ENCODE data around the gene CNR1. TPM values are rescaled to one million over a fixed set of nuclear protein-coding genes. Genes with fewer than 3 reads are reported as not detected.

CNR1 gene
- total RNA-seq, 1 donor: not detected

DNA sequence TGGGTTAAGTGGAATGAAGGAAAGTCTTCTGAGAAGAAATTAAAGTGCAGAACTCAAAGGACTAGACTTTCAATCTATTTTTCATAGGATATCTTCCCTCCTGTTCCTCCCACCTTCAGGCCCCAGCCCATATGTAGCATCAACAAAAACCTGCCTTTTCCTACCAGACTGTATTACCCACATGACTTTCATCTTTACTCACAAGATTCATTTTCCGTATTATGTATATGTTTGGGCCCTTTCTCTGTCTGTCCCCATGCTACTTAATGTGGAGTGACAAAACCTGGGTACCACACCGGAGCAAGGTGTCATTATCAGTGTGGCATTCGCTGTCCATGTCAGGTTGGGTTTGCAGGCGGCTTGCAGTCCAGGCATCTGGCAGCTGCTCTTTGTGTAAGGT lies 18.8 kb upstream of the CNR1 start:
- H3K4me1 ChIP-seq (ENCODE audit: insufficient read depth, low read length): no peaks in the 10 kb centered on the region
- no peaks in the 10 kb centered on the region for H3K27me3 ChIP-seq (ENCODE audit: insufficient read depth, low read length)
- H3K79me2 ChIP-seq (ENCODE audit: insufficient read depth, low read length): no peaks in the 10 kb centered on the region
- H3K4me2 ChIP-seq (ENCODE audit: insufficient read depth, low read length): no peak overlapping the region
- DNase-seq (ENCODE audit: insufficient read length, low spot score, missing footprints): no peak
- H3K27ac ChIP-seq (ENCODE audit: low read depth, low read length): no peak overlapping the region
- H4K20me1 ChIP-seq (ENCODE audit: insufficient read depth, low read length): no peaks in the 10 kb centered on the region
- TF ChIP-seq, protein P1, sequence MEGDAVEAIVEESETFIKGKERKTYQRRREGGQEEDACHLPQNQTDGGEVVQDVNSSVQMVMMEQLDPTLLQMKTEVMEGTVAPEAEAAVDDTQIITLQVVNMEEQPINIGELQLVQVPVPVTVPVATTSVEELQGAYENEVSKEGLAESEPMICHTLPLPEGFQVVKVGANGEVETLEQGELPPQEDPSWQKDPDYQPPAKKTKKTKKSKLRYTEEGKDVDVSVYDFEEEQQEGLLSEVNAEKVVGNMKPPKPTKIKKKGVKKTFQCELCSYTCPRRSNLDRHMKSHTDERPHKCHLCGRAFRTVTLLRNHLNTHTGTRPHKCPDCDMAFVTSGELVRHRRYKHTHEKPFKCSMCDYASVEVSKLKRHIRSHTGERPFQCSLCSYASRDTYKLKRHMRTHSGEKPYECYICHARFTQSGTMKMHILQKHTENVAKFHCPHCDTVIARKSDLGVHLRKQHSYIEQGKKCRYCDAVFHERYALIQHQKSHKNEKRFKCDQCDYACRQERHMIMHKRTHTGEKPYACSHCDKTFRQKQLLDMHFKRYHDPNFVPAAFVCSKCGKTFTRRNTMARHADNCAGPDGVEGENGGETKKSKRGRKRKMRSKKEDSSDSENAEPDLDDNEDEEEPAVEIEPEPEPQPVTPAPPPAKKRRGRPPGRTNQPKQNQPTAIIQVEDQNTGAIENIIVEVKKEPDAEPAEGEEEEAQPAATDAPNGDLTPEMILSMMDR (IDR thresholded peaks at IDR 0.05; ENCODE audit: extremely low read depth, low read depth, low read length): no peak
- H3K4me3 ChIP-seq (ENCODE audit: insufficient read depth, low read length): no peak overlapping the region
- no peaks in the 10 kb centered on the region for H3K36me3 ChIP-seq (ENCODE audit: insufficient read depth, low read length)
- H3K9me3 ChIP-seq (ENCODE audit: low read depth, low read length): no peaks in the 10 kb centered on the region
- no peak overlapping the region for H2AFZ ChIP-seq (ENCODE audit: low read length)

DNA sequence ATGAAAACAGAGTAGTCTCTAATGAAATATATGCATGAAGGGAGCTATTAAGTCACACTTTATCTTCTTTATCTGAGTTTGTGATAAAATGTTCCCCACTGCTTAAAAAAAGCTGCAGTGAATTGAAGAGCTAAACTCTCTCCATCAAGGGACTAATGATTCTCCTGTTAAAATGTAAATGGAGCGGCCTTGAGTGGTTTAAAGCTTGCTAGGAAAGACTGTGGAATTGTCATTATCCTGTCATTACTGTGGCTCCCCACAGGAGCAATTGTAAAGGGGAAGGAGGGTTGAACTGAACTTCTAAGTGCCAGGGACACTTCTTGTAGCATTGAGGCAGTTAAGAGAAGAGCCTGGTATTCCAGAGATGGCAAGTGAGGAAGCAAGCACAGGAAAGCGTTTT lies 17.3 kb upstream of the CNR1 start:
- Histone ChIP-seq H3K27ac (ENCODE audit: low read depth, low read length) (no peak overlapping the region), H2AFZ (ENCODE audit: low read length) (no peak overlapping the region), H3K4me1 (ENCODE audit: insufficient read depth, low read length) (no peaks in the 10 kb centered on the region), H4K20me1 (ENCODE audit: insufficient read depth, low read length) (no peaks in the 10 kb centered on the region), H3K4me3 (ENCODE audit: insufficient read depth, low read length) (no peak overlapping the region), H3K79me2 (ENCODE audit: insufficient read depth, low read length) (no peaks in the 10 kb centered on the region), H3K4me2 (ENCODE audit: insufficient read depth, low read length) (no peak overlapping the region), H3K27me3 (ENCODE audit: insufficient read depth, low read length) (no peaks in the 10 kb centered on the region), H3K36me3 (ENCODE audit: insufficient read depth, low read length) (no peaks in the 10 kb centered on the region), H3K9me3 (ENCODE audit: low read depth, low read length) (no peaks in the 10 kb centered on the region)
- TF ChIP-seq, protein P1 (IDR thresholded peaks at IDR 0.05; ENCODE audit: extremely low read depth, low read depth, low read length): no peak
- no peak for DNase-seq (ENCODE audit: insufficient read length, low spot score, missing footprints)

DNA sequence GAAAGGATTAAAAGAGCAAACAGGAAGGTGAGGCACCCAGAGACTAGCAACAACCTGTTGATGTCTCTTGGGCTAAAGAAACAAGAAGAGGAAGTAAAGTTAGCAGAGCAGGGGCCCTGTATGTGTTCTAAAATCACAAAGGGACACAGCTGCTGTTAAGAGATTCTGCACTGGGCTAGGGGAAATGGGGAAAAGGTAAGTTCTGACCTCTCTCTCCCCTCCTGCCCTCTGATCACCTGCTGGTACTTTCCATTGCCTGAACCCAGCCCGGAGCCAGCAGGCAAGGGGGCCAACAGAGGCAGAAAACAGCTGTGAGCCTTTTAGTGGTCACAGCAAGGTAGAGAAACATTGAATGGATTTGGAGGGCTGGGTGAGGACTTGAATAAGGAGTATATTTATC lies 13.5 kb upstream of the CNR1 start:
- H3K36me3 ChIP-seq (ENCODE audit: insufficient read depth, low read length): no peaks in the 10 kb centered on the region
- TF ChIP-seq, protein P1 (IDR thresholded peaks at IDR 0.05; ENCODE audit: extremely low read depth, low read depth, low read length): no peak
- no peaks in the 10 kb centered on the region for H3K9me3 ChIP-seq (ENCODE audit: low read depth, low read length)
- no peaks in the 10 kb centered on the region for H4K20me1 ChIP-seq (ENCODE audit: insufficient read depth, low read length)
- H3K4me1 ChIP-seq (ENCODE audit: insufficient read depth, low read length): no peaks in the 10 kb centered on the region
- H3K27me3 ChIP-seq (ENCODE audit: insufficient read depth, low read length): no peaks in the 10 kb centered on the region
- no peak overlapping the region for H2AFZ ChIP-seq (ENCODE audit: low read length)
- DNase-seq (ENCODE audit: insufficient read length, low spot score, missing footprints): no peak
- H3K4me2 ChIP-seq (ENCODE audit: insufficient read depth, low read length): no peak overlapping the region
- no peaks in the 10 kb centered on the region for H3K79me2 ChIP-seq (ENCODE audit: insufficient read depth, low read length)
- no peak overlapping the region for H3K27ac ChIP-seq (ENCODE audit: low read depth, low read length)
- no peak overlapping the region for H3K4me3 ChIP-seq (ENCODE audit: insufficient read depth, low read length)

DNA sequence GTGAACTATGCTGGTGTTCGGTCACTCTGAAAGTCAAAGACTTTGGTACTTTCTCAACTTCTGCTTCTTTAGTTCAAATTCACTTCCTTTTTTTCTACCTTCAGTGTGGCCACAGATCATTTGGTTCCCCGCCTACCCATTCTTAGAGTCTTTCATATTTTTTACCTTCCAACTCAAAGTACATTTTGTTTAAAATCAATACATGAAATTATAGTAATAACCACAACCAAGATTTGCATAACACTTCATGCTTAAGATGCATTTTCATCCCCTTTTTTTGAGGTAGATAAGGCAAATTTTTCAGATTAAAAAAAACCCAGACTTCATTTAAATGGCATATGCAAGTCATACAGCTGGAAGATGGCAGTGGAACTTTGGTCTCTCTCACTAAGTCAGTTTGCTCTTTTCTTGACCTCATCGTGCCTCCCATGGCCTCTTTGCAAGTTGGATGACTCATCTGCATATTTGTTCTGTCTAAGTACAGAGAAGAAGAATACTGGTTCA lies 11.9 kb upstream of the CNR1 start:
- Histone ChIP-seq H3K4me3 (ENCODE audit: insufficient read depth, low read length) (no peak overlapping the region), H3K79me2 (ENCODE audit: insufficient read depth, low read length) (no peaks in the 10 kb centered on the region), H2AFZ (ENCODE audit: low read length) (no peak overlapping the region), H3K4me2 (ENCODE audit: insufficient read depth, low read length) (no peak overlapping the region), H3K4me1 (ENCODE audit: insufficient read depth, low read length) (no peaks in the 10 kb centered on the region), H3K9me3 (ENCODE audit: low read depth, low read length) (no peaks in the 10 kb centered on the region), H4K20me1 (ENCODE audit: insufficient read depth, low read length) (no peaks in the 10 kb centered on the region), H3K27ac (ENCODE audit: low read depth, low read length) (no peak overlapping the region), H3K27me3 (ENCODE audit: insufficient read depth, low read length) (no peaks in the 10 kb centered on the region), H3K36me3 (ENCODE audit: insufficient read depth, low read length) (no peaks in the 10 kb centered on the region)
- TF ChIP-seq, protein P1 (IDR thresholded peaks at IDR 0.05; ENCODE audit: extremely low read depth, low read depth, low read length): no peak
- DNase-seq (ENCODE audit: insufficient read length, low spot score, missing footprints): peak; percentile 49
